ENCODE data around the gene PIM2. TPM values are rescaled to one million over a fixed set of nuclear protein-coding genes. Genes with fewer than 3 reads are reported as not detected.

The PIM2 gene
- total and polyA plus RNA-seq, 2 donors: 4.0 to 8.4 TPM

- H3K27ac ChIP-seq (ENCODE audit: low read depth): no peak overlapping the region
- H3K4me1 ChIP-seq (ENCODE audit: insufficient read depth): no peaks in the 10 kb centered on the region
- 93% methylated on average over 2 of the region's 2 CpGs for WGBS
- H3K36me3 ChIP-seq (ENCODE audit: insufficient read depth): peaks cover 2% of the 10 kb centered on the region
- DNase-seq (ENCODE audit: extremely low spot score): no peak
- no peak overlapping the region for H3K4me3 ChIP-seq (ENCODE audit: low read depth, low read length)
These were observed 24.1 kb upstream of the PIM2 start for GRCh38 chrX:48942895-48943294.

GRCh38 chrX:48940404-48940955 lies 21.7 kb upstream of the PIM2 start:
- 89% methylated on average over 2 of the region's 2 CpGs for WGBS
- DNase-seq (ENCODE audit: extremely low spot score): no peak
- H3K4me1 ChIP-seq (ENCODE audit: insufficient read depth): no peaks in the 10 kb centered on the region
- peaks cover 2% of the 10 kb centered on the region for H3K36me3 ChIP-seq (ENCODE audit: insufficient read depth)
- no peak overlapping the region for H3K27ac ChIP-seq (ENCODE audit: low read depth)
- no peak overlapping the region for H3K4me3 ChIP-seq (ENCODE audit: low read depth, low read length)

- H3K4me1 ChIP-seq (ENCODE audit: insufficient read depth): no peaks in the 10 kb centered on the region
- peaks cover 2% of the 10 kb centered on the region for H3K36me3 ChIP-seq (ENCODE audit: insufficient read depth)
- 83% methylated on average over 3 of the region's 3 CpGs for WGBS
- no peak for DNase-seq (ENCODE audit: extremely low spot score)
- no peak overlapping the region for H3K4me3 ChIP-seq (ENCODE audit: low read depth, low read length)
- H3K27ac ChIP-seq (ENCODE audit: low read depth): no peak overlapping the region
These were observed 20.9 kb upstream of the PIM2 start for GRCh38 chrX:48939524-48940228.

- DNase-seq (ENCODE audit: extremely low spot score): no peak
- no peaks in the 10 kb centered on the region for H3K4me1 ChIP-seq (ENCODE audit: insufficient read depth)
- no peak overlapping the region for H3K27ac ChIP-seq (ENCODE audit: low read depth)
- H3K36me3 ChIP-seq (ENCODE audit: insufficient read depth): peaks cover 6% of the 10 kb centered on the region
- WGBS: 86% methylated on average over 1 of the region's 1 CpG
- no peak overlapping the region for H3K4me3 ChIP-seq (ENCODE audit: low read depth, low read length)
These were observed 20.0 kb upstream of the PIM2 start for GRCh38 chrX:48938721-48939425.

GRCh38 chrX:48937054-48937907 lies 18.5 kb upstream of the PIM2 start:
- H3K27ac ChIP-seq (ENCODE audit: low read depth): no peak overlapping the region
- peaks cover 6% of the 10 kb centered on the region for H3K36me3 ChIP-seq (ENCODE audit: insufficient read depth)
- 39% methylated on average over 9 of the region's 9 CpGs for WGBS
- DNase-seq (ENCODE audit: extremely low spot score): no peak
- no peaks in the 10 kb centered on the region for H3K4me1 ChIP-seq (ENCODE audit: insufficient read depth)
- H3K4me3 ChIP-seq (ENCODE audit: low read depth, low read length): no peak overlapping the region

- no peak for DNase-seq (ENCODE audit: extremely low spot score)
- no peak overlapping the region for H3K27ac ChIP-seq (ENCODE audit: low read depth)
- H3K4me1 ChIP-seq (ENCODE audit: insufficient read depth): no peaks in the 10 kb centered on the region
- H3K4me3 ChIP-seq (ENCODE audit: low read depth, low read length): no peak overlapping the region
- peaks cover 6% of the 10 kb centered on the region for H3K36me3 ChIP-seq (ENCODE audit: insufficient read depth)
- WGBS: 94% methylated on average over 8 of the region's 8 CpGs
These were observed 17.7 kb upstream of the PIM2 start for GRCh38 chrX:48936429-48937053.

GRCh38 chrX:48935301-48935670 lies 16.5 kb upstream of the PIM2 start:
- Histone ChIP-seq H3K4me1 (ENCODE audit: insufficient read depth) (no peaks in the 10 kb centered on the region), H3K27ac (ENCODE audit: low read depth) (no peak overlapping the region), H3K36me3 (ENCODE audit: insufficient read depth) (peaks cover 6% of the 10 kb centered on the region), H3K4me3 (ENCODE audit: low read depth, low read length) (no peak overlapping the region)
- WGBS: 88% methylated on average over 1 of the region's 1 CpG
- no peak for DNase-seq (ENCODE audit: extremely low spot score)

- Histone ChIP-seq H3K27ac (ENCODE audit: low read depth) (no peak overlapping the region), H3K4me3 (ENCODE audit: low read depth, low read length) (no peak overlapping the region), H3K4me1 (ENCODE audit: insufficient read depth) (no peaks in the 10 kb centered on the region), H3K36me3 (ENCODE audit: insufficient read depth) (peaks cover 6% of the 10 kb centered on the region)
- DNase-seq (ENCODE audit: extremely low spot score): no peak
- WGBS: 92% methylated on average over 7 of the region's 7 CpGs
These were observed 15.9 kb upstream of the PIM2 start for GRCh38 chrX:48934581-48935300.

- no peak overlapping the region for H3K27ac ChIP-seq (ENCODE audit: low read depth)
- no peak for DNase-seq (ENCODE audit: extremely low spot score)
- no peaks in the 10 kb centered on the region for H3K4me1 ChIP-seq (ENCODE audit: insufficient read depth)
- 93% methylated on average over 2 of the region's 2 CpGs for WGBS
- H3K36me3 ChIP-seq (ENCODE audit: insufficient read depth): peaks cover 6% of the 10 kb centered on the region
- no peak overlapping the region for H3K4me3 ChIP-seq (ENCODE audit: low read depth, low read length)
These were observed 14.9 kb upstream of the PIM2 start for GRCh38 chrX:48933757-48934156.

- Histone ChIP-seq H3K27ac (ENCODE audit: low read depth) (no peak overlapping the region), H3K4me1 (ENCODE audit: insufficient read depth) (no peaks in the 10 kb centered on the region), H3K4me3 (ENCODE audit: low read depth, low read length) (no peak overlapping the region), H3K36me3 (ENCODE audit: insufficient read depth) (no peaks in the 10 kb centered on the region)
- 70% methylated on average over 2 of the region's 2 CpGs for WGBS
- no peak for DNase-seq (ENCODE audit: extremely low spot score)
These were observed 9.0 kb upstream of the PIM2 start for GRCh38 chrX:48927736-48928382.

GRCh38 chrX:48927123-48927522 lies 8.3 kb upstream of the PIM2 start:
- no peak for DNase-seq (ENCODE audit: extremely low spot score)
- H3K36me3 ChIP-seq (ENCODE audit: insufficient read depth): no peaks in the 10 kb centered on the region
- no peaks in the 10 kb centered on the region for H3K4me1 ChIP-seq (ENCODE audit: insufficient read depth)
- no peak overlapping the region for H3K27ac ChIP-seq (ENCODE audit: low read depth)
- H3K4me3 ChIP-seq (ENCODE audit: low read depth, low read length): no peak overlapping the region
- WGBS: 76% methylated on average over 5 of the region's 5 CpGs

- 84% methylated on average over 5 of the region's 5 CpGs for WGBS
- H3K4me3 ChIP-seq (ENCODE audit: low read depth, low read length): no peak overlapping the region
- DNase-seq (ENCODE audit: extremely low spot score): no peak
- no peak overlapping the region for H3K27ac ChIP-seq (ENCODE audit: low read depth)
- no peaks in the 10 kb centered on the region for H3K4me1 ChIP-seq (ENCODE audit: insufficient read depth)
- no peaks in the 10 kb centered on the region for H3K36me3 ChIP-seq (ENCODE audit: insufficient read depth)
These were observed 5.4 kb upstream of the PIM2 start for GRCh38 chrX:48924270-48924669.
